ENCODE measurements around the gene CD96. TPM values are rescaled to one million over a fixed set of nuclear protein-coding genes. Genes with fewer than 3 reads are reported as not detected.

CD96 gene
- total RNA-seq, 1 experiment from 2014 or later, result not detected

Other genes with a start within 250 kb of the CD96 start
- gene ZBED2, start 53.1 kb downstream of the CD96 start, total RNA-seq (2014; rRNA removed; shearing (Covaris generic)), result not detected in 2 replicates
- 1.00 and 3.4 TPM in 2 replicates for gene PLCXD2, start 132.5 kb downstream of the CD96 start, total RNA-seq (2014; rRNA removed; shearing (Covaris generic))

All from H7 (cell line).